ENCODE results near the gene ATP2A3. TPM values are rescaled to one million over a fixed set of nuclear protein-coding genes. Genes with fewer than 3 reads are reported as not detected.

Gene ATP2A3
- total RNA-seq, 1 experiment from 2014 or later, result 3.3 TPM

- no peak overlapping the region for H3K4me3 ChIP-seq (ENCODE audit: low read length)
- H3K9me3 ChIP-seq (ENCODE audit: low read length), result no peaks in the 10 kb centered on the region
- H3K9me2 ChIP-seq (replicated peaks; ENCODE audit: low read length), result no peaks in the 10 kb centered on the region
- no peaks in the 10 kb centered on the region for H4K20me1 ChIP-seq (ENCODE audit: low read length)
- H3K4me2 ChIP-seq (ENCODE audit: low read length), result no peak overlapping the region
- no peak overlapping the region for H3K27ac ChIP-seq (ENCODE audit: low read length)
- TF ChIP-seq CTCF (conservative IDR thresholded peaks at IDR 0.05; ENCODE audit: low read depth, low read length), result no peak
- DNase-seq (no peak), ATAC-seq (no peak)
- BruUV-seq (replicated peaks), result no TSS peak
- no peaks in the 10 kb centered on the region for H3K4me1 ChIP-seq (ENCODE audit: insufficient read depth, low read length)
- H3K36me3 ChIP-seq (ENCODE audit: low read depth, low read length), result peaks cover 3% of the 10 kb centered on the region; the same call in 1 of the 2 replicates
- ChIA-PET CTCF (interaction anchor here (0.6 kb wide), 1 partner anchor 92 kb away, joined by 3 read pairs; no protein-coding TSS in a partner anchor), POLR2A (ENCODE audit: unreplicated experiment) (no interaction called here)
- H2AFZ ChIP-seq (ENCODE audit: low read length), result no peak overlapping the region
- no peaks in the 10 kb centered on the region for H3K79me2 ChIP-seq (ENCODE audit: low read length)
- no peak overlapping the region for H3K9ac ChIP-seq (ENCODE audit: low read length)
- no peaks in the 10 kb centered on the region for H3F3A ChIP-seq (ENCODE audit: low read length, unreplicated experiment)
- no peaks in the 10 kb centered on the region for H3K27me3 ChIP-seq (ENCODE audit: low read length)
- intact Hi-C loops (cut with micrococcal nuclease), result loop anchor here (2.0 kb wide), 1 partner anchor 71 kb away; no protein-coding TSS in a partner anchor
Measured at GRCh38 chr17:4005296-4006164, 41.3 kb upstream of the ATP2A3 start.

GRCh38 chr17:4004517-4005295 lies 40.5 kb upstream of the ATP2A3 start:
- peaks cover 3% of the 10 kb centered on the region; the same call in 1 of the 2 replicates for H3K36me3 ChIP-seq (ENCODE audit: low read depth, low read length)
- POLR2A ChIA-PET (ENCODE audit: unreplicated experiment), result interaction anchor here (0.5 kb wide), 1 partner anchor 943 kb away, joined by 3 read pairs; no protein-coding TSS in a partner anchor
- H3K4me1 ChIP-seq (ENCODE audit: insufficient read depth, low read length), result no peaks in the 10 kb centered on the region
- no peaks in the 10 kb centered on the region for H3K9me2 ChIP-seq (replicated peaks; ENCODE audit: low read length)
- intact Hi-C loops (cut with micrococcal nuclease), result loop anchor here (2.0 kb wide), 1 partner anchor 70 kb away; no protein-coding TSS in a partner anchor
- no peaks in the 10 kb centered on the region for H3F3A ChIP-seq (ENCODE audit: low read length, unreplicated experiment)
- BruUV-seq (replicated peaks), result no TSS peak
- H3K79me2 ChIP-seq (ENCODE audit: low read length), result no peaks in the 10 kb centered on the region
- H4K20me1 ChIP-seq (ENCODE audit: low read length), result no peaks in the 10 kb centered on the region
- H3K4me3 ChIP-seq (ENCODE audit: low read length), result no peak overlapping the region
- no peaks in the 10 kb centered on the region for H3K27me3 ChIP-seq (ENCODE audit: low read length)
- no peak overlapping the region for H2AFZ ChIP-seq (ENCODE audit: low read length)
- no peaks in the 10 kb centered on the region for H3K9me3 ChIP-seq (ENCODE audit: low read length)
- peak; percentile 51 for DNase-seq
- no peak overlapping the region for H3K9ac ChIP-seq (ENCODE audit: low read length)
- ATAC-seq, result peak; percentile 80
- CTCF ChIA-PET, result interaction anchor here (0.6 kb wide), 1 partner anchor 91 kb away, joined by 3 read pairs; no protein-coding TSS in a partner anchor
- no peak overlapping the region for H3K27ac ChIP-seq (ENCODE audit: low read length)
- TF ChIP-seq EZH2 (IDR thresholded peaks at IDR 0.05; ENCODE audit: low read length, unreplicated experiment) (no peak), CTCF (conservative IDR thresholded peaks at IDR 0.05; ENCODE audit: low read depth, low read length) (peak; percentile 88), EZH2phosphoT487 (IDR thresholded peaks at IDR 0.05; ENCODE audit: borderline replicate concordance, low read length) (no peak)
- H3K4me2 ChIP-seq (ENCODE audit: low read length), result no peak overlapping the region
